H7 (cell line): ENCODE results near the gene ATP10B. TPM values are rescaled to one million over a fixed set of nuclear protein-coding genes. Genes with fewer than 3 reads are reported as not detected.

Source experiments
- DNase-seq: peaks from one replicate; pipeline ENCODE4 v3.0.0; 2012
- H3K27me3 ChIP-seq: 2 replicates; pipeline ENCODE4 v1.6.0; 2011; ENCODE audit warnings: mild to moderate bottlenecking, low read length; ENCODE audit not compliant: control insufficient read depth, insufficient read depth
- H3K36me3 ChIP-seq: replicated peaks from 2 replicates; pipeline ENCODE4 v1.5.1; 2011; ENCODE audit warnings: low read length; ENCODE audit not compliant: control insufficient read depth, insufficient read depth
- H3K4me3 ChIP-seq: 2 replicates; pipeline ENCODE4 v1.5.1; 2011; ENCODE audit warnings: low read depth, mild to moderate bottlenecking, control low read depth, low read length, moderate library complexity; ENCODE audit not compliant: insufficient read depth
- total RNA-seq: library from RNA; depleted of rRNA; stranded (reverse); fragments of >200 nt; shearing (Covaris generic); gene quantifications from 2 replicates; pipeline ENCODE4 v1.2.3, GENCODE V29; 2014

Gene ATP10B
- total RNA-seq, 1 experiment from 2014 or later = 0.03 TPM

- Histone ChIP-seq H3K4me3 (no peak overlapping the region), H3K36me3 (no peaks in the 10 kb centered on the region), H3K27me3 (no peaks in the 10 kb centered on the region)
- DNase-seq = no peak
Measured at GRCh38 chr5:160635046-160635445, 217.0 kb downstream of the ATP10B start.

GRCh38 chr5:160629003-160629402, 223.0 kb downstream of the ATP10B start:
- Histone ChIP-seq H3K4me3 (no peak overlapping the region), H3K36me3 (no peaks in the 10 kb centered on the region), H3K27me3 (no peaks in the 10 kb centered on the region)
- DNase-seq = no peak

DNA sequence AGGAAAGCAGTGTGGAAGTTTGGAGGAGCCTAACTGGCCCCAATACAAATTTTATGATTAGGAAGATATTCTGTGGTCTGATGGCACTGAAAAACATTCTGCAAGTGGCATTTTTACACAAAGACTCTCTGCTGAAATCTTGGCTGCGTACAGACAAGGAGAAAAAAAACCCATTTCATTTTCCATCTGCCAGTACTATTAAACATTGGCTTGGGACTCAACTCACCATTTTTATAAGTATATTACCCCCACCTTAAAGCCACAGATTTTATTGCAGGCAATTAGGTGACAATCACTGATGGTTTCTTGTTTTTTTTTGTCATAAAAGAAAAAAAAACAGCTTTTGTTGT, 223.4 kb downstream of the ATP10B start:
- Histone ChIP-seq H3K27me3 (no peaks in the 10 kb centered on the region), H3K36me3 (no peaks in the 10 kb centered on the region)

DNA sequence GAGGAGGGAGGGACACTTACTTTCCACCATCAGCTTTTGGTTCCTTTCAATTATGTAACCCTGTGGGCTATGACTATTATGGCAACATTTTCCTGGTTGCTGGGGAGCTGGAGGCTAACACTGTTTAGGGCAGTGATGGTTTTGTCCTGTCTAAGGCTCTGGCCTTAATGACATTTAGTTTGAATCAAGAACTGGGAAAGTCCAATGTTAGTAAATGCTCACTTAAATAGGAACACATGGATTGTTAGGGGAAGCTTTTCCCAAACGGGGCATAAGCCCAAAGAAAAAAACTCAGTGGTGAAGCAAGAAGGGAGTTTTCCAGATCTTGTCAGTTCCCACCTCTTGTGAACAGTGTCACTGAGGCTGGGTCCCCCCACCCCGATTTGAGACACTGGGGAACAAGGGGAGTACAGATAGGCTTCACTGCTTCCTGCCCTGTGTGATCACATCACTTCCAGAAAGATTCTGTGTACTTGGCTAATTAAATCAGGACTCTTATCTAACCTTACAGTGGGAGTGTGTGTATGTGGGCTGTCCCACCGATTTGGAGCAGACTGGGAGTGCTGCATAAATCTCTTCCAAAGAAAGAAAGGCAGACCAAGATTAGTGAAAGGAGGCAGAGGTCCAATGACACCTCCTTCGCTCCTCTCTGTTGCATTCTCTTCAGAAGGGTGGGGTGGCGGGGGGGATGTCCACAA, 223.9 kb downstream of the ATP10B start:
- no peak overlapping the region for H3K4me3 ChIP-seq
- H3K36me3 ChIP-seq = no peaks in the 10 kb centered on the region
- DNase-seq = no peak
- no peaks in the 10 kb centered on the region for H3K27me3 ChIP-seq

More for the DNA sequence above, 223.4 kb downstream of the ATP10B start:
- H3K4me3 ChIP-seq = no peak overlapping the region
- no peak for DNase-seq

DNA sequence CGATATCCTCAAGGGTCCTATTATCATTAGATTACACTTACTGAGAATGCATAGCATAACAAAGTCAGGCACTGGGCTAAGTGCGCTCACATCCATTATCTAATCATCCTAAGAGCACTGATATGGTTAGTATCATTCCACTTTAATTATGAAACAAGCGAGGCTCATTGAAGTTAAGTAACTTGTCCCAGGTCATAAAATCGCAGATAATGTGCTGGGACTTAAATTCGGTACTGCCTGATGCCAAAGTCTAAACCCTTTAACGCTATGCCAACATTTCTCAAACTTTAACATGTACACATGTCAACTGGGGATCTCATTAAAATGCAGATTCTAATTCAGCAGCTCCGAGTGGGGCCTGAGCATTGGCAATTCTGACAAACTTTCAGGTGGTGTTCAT, 225.7 kb downstream of the ATP10B start:
- H3K4me3 ChIP-seq = no peak overlapping the region
- no peaks in the 10 kb centered on the region for H3K36me3 ChIP-seq
- no peaks in the 10 kb centered on the region for H3K27me3 ChIP-seq
- no peak for DNase-seq

DNA sequence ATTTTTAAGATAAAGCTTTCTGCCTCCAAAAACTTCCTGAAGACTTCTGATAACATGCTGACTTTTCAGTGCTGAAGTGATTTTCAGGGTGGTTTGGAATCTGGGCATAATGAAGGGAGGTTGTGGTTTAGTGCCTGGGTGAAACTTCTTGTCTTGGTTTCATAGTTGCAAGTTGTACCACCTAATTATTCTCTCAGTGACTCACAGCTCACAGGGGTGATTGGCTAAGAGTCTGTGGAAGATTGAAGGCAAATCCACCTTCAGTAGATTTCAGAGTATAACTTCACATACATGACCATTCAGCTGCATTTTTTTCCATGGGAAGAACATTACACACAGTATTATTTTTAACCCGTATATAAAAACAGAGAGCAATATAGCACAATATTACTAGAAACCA, 230.5 kb downstream of the ATP10B start:
- no peak for DNase-seq
- no peaks in the 10 kb centered on the region for H3K27me3 ChIP-seq
- no peak overlapping the region for H3K4me3 ChIP-seq
- no peaks in the 10 kb centered on the region for H3K36me3 ChIP-seq

- Histone ChIP-seq H3K27me3 (no peaks in the 10 kb centered on the region), H3K36me3 (no peaks in the 10 kb centered on the region), H3K4me3 (no peak overlapping the region)
- DNase-seq = no peak
Measured at GRCh38 chr5:160620401-160620800, 231.6 kb downstream of the ATP10B start.

- Histone ChIP-seq H3K36me3 (no peaks in the 10 kb centered on the region), H3K27me3 (no peaks in the 10 kb centered on the region), H3K4me3 (no peak overlapping the region)
- no peak for DNase-seq
Measured at GRCh38 chr5:160619381-160619780, 232.6 kb downstream of the ATP10B start.

DNA sequence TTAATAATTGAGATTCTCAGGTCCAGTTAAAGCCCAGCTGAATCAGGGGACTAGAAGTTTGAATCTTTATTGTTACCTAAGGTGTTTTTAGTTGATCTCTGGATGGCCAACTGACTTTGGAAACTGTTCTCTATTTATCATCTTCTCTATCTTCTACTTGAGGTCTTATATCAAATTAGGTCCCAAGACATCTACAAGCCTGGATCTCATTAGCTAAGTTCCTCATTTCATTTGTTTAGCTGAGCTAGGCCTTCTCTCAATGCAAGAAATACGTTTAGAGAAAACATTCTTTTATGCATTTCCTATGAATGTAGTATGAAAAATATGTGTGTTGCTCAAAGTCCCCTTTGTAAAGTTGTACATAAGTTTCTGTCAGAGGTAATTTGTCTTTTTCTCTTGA, 233.7 kb downstream of the ATP10B start:
- Histone ChIP-seq H3K36me3 (no peaks in the 10 kb centered on the region), H3K27me3 (no peaks in the 10 kb centered on the region), H3K4me3 (no peak overlapping the region)
- DNase-seq = no peak

DNA sequence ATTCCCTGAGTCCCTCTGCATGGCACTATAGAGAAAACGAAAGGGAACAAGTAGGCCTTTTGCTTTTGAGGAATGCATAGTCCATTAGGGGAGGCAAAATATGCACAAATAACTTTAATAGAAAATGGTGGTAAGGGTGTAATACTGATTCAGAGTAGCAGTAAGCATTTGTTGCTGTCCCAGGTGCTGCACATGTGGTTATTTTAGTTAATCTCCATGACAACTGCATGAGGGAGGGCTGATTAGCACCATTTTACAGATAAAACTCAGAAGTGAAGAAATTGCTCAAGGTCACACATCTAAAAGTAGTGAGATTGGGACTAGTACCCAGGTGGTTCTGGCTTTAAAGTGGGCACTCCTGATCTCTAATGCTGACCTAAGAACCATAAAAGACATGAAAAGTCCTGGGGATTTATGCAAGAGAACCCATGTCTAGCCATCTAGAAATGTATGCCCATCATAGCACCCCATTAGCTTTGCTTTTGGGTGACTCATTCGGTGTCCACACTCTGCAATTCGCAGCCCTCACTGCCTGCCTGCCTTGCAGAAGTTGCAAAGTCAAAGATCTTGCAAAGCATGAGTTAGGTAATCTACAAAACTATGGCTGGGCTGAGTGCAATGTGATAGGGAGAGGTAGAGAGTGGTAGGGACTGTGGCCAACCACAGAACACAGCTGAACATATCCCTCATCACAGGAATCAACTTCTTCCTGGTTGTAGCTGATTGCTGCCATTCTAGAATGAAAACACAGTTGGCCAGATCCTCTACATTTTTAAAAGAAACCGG, 235.1 kb downstream of the ATP10B start:
- Histone ChIP-seq H3K4me3 (no peak overlapping the region), H3K27me3 (no peaks in the 10 kb centered on the region), H3K36me3 (no peaks in the 10 kb centered on the region)
- no peak for DNase-seq

GRCh38 chr5:160614136-160614535, 237.9 kb downstream of the ATP10B start:
- no peak overlapping the region for H3K4me3 ChIP-seq
- no peaks in the 10 kb centered on the region for H3K27me3 ChIP-seq
- H3K36me3 ChIP-seq = no peaks in the 10 kb centered on the region
- no peak for DNase-seq

GRCh38 chr5:160605266-160605665, 246.7 kb downstream of the ATP10B start:
- Histone ChIP-seq H3K27me3 (no peaks in the 10 kb centered on the region), H3K36me3 (no peaks in the 10 kb centered on the region), H3K4me3 (no peak overlapping the region)
- DNase-seq = no peak

GRCh38 chr5:160604484-160604883, 247.5 kb downstream of the ATP10B start:
- Histone ChIP-seq H3K27me3 (no peaks in the 10 kb centered on the region), H3K36me3 (no peaks in the 10 kb centered on the region), H3K4me3 (no peak overlapping the region)
- no peak for DNase-seq

- no peak for DNase-seq
- H3K36me3 ChIP-seq = no peaks in the 10 kb centered on the region
- H3K4me3 ChIP-seq = no peak overlapping the region
- no peaks in the 10 kb centered on the region for H3K27me3 ChIP-seq
Measured at GRCh38 chr5:160602744-160603143, 249.3 kb downstream of the ATP10B start.

DNA sequence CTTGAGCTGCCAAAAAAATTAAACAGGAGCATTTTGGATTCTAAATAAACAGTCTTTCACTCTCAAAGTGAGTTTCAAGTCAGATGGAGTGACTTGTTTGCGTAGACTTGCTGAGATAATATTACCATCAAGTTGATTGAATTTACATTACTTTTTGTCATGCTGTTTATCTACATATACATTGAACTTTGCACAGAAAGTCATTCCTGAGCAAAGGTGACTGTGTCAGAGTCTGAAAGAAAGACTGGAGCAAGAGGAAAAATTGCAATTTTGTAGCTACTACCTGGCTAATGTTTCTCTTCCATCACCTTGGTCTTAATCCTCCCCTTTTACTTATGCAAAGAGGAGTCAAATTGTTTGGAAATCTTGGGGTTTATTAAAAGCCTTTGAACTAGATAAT, 251.0 kb downstream of the ATP10B start:
- DNase-seq = no peak
- H3K27me3 ChIP-seq = no peaks in the 10 kb centered on the region
- no peak overlapping the region for H3K4me3 ChIP-seq
- no peaks in the 10 kb centered on the region for H3K36me3 ChIP-seq
